ENCODE results near the gene PPP5C.

The PPP5C gene

DNA sequence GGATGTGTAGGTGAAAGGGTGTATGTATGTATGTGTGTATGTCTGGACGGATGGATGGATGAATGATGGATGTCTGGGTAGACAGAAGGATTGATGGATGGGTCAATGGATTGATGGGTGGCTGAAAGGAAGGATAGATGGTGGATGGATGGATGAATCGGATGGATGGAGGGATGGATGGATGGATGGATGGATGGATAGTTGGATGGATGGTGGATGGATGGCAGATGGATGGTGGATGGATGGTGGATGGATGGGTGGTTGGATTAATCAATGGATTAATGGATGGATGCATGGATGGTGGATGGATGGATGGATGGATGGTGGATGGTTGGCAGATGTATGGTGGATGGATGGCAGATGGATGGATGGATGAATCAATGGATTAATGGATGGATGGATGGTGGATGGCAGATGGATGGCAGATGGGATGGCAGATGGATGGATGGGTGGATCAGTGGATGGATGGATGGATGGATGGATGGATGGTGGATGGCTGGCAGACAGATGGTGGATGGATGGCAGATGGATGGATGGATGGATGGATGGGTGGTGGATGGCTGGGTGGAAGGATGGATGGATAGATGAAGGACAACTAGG, 16.5 kb upstream of the PPP5C start:
- no peak for DNase-seq (ENCODE audit: low spot score)

DNA sequence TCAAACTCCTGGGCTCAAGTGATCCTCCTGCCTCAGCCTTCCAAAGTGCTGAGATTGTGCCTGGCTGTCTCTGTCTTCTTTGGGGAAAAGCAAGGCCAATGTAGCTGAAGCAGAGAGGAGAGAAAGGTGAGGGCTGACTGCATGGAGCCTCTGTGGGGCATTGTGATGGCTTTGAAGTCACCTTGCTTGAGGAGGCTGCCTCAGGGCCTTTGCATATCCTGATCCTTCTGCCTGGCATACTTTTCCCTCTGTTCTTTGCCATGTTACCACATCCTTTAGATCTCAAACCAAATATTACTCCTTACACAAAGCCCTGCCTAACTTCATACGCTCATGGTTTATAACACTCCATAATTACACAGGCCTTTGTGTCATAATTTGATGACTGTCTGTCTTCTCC, 9.4 kb upstream of the PPP5C start:
- no peak for DNase-seq (ENCODE audit: low spot score)

DNA sequence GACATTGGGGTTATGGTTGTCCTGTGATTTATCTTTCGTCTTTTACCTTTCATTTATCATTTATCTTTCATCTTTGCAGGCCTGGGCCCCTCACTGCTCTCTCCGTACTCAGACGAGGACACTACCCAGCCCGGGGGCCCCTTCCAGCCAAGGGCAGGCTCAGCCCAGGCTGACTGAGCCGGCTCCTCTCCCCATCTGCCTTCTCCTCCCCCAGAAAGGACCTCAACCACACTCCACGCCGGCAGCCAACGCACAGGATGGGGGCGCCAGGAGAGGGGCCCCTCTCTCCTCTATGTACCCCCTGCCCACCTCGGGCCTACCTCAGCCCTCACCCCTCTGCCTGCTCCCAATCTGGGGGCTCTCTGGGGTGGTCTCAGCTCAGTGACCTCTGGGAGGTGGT, 7.4 kb upstream of the PPP5C start:
- DNase-seq (ENCODE audit: low spot score), result no peak

DNA sequence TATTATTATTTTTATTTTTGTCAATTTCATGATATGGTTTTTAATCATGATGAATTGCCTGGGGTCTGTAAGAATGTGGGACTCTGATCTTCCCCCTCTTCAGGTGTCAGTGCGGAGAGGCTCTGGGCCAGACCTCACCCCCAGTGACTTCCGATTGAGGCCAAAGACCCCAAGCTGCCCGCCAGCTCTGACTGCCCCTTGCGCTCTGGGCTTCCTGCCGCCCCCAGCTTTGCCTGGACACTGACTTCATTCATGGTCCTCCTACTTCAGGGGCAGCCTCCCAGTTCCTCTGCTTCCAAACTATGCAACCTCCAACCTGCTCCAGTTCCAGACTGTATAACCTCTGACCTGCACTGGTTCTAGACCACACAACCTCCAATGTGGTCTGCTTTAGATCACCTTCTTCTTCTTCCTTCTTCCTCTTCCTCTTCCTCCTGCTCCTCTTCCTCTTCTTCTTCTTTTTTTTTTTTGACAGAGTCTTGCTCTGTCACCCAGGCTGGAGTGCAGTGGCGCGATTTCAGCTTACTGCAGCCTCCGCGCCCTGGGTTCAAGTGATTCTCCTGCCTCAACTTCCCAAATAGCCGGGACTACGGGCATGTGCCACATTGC, 6.7 kb upstream of the PPP5C start:
- DNase-seq (ENCODE audit: low spot score), result no peak

DNA sequence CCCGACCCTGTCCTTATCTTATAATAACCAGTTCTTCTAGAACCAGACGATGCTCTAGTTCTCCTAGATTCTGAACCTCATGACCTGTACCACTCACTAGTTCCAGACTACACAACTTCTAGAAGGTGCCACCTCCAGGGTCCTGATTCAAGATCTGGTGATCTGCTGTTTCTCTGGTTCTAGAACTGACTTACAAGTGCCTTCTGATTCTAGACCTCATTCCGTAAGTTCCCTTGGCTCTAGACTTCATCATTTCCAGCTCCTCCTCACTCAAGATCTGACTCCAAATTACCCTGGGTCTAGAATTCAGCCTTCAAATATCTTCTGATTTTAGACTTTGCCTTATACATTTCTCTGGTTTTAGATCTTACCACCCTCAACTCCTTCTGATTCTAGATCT, 5.0 kb upstream of the PPP5C start:
- no peak for DNase-seq (ENCODE audit: low spot score)

DNA sequence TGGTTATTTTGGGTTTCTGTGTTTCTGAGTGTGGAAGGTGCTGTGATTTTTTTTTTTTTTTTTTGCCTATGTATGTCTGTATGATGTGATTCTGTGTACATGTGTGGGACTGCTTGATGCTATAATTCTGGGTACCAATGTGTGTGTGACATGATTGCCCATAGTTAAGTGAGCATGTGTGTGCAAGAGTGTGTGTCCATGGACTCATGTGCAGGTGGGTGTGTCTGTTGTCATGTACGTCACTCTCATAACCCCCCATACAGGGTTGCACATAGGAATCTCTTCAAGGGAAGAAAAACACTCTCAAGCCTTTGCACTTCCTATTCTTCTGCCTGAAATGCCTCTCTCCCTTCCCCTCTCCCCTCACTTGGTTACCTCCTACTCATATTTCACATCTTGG, 2.5 kb upstream of the PPP5C start:
- DNase-seq (ENCODE audit: low spot score), result no peak

DNA sequence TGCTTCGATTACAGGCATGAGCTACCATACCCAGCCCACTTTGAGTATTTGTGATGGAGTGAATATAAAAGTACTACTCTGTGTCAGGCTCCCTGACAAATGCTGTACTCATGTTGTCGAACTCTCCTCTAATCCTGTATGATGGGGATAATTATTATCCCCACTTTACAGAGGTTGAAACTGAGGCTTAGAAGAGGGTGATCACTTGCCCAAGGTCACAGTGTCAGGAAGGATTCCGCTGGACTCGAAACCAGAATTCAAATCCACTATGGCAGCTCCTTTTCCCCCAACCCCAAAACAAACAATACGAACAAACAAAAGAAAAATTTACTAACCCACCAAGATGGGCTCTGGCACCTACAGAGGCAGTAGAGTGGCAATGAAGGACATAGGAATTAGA, 1.7 kb upstream of the PPP5C start:
- DNase-seq (ENCODE audit: low spot score), result no peak

DNA sequence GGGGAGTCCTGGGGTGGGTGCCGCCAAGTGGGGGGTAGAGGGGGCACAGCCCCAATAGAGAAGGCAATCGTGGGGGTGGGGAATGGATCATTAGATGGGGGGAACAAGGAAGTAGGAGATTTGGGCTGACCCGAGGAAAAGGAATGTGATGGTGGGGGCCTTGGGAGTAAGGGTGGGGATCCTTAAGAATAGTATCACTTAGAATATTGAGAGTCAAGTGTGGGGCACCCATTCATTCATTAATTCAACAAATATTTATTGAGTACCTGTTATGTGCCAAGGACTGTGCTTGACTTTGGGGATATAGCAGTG, 641 bp downstream of the PPP5C start:
- DNase-seq (ENCODE audit: low spot score), result no peak

DNA sequence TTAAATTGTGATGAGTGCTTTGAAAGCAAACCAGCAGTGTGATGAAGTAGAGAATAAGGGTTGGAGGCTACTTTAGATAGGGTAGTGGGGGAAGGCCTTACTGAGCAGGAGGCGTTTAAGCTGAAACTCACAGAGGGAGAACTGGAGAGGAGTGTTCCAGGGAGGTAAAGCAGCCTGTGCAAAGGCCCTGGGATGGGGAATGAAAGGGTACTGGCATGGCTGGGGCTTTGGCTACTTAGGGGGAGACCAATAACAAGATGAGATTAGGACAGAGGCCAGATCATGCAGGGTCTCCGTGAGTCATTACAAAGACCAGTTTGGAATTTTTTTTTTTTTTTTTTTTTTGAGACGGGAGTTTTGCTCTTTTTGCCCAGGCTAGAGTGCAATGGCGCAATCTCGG, 1.1 kb downstream of the PPP5C start:
- no peak for DNase-seq (ENCODE audit: low spot score)

DNA sequence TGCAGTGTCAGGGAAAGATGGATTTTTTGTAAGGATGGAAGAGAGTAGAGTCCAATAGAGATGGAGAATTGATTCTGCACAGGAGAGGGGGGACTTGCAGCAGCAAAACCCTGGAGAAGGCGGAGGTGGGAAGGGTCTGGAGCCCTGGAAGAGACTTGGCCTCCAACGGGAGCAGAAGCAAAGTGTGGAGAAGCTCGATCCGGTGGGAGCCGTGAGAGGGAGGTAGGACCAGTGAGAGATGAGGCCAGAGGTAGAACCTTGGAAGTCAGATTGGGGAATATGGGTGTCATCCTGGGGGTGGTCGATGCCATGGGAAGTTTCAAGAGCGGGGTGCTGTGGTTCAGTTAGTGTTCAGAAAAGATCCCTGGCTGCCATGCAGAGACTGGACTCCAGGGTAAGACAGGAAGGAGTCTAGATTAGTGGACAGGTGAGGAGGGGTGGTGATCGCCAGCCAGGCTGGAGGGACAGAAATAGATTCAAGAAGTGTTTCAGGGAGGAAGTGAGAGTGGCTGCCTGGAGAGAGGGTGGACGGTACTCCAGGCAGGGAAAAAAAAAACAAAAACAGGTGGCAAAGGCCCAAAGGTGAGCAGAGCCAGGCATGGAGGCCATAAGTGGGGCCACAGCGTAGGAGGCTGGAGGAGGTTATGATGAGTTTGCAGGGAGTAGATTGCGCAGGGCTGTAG, 2.6 kb downstream of the PPP5C start:
- no peak for DNase-seq (ENCODE audit: low spot score)

DNA sequence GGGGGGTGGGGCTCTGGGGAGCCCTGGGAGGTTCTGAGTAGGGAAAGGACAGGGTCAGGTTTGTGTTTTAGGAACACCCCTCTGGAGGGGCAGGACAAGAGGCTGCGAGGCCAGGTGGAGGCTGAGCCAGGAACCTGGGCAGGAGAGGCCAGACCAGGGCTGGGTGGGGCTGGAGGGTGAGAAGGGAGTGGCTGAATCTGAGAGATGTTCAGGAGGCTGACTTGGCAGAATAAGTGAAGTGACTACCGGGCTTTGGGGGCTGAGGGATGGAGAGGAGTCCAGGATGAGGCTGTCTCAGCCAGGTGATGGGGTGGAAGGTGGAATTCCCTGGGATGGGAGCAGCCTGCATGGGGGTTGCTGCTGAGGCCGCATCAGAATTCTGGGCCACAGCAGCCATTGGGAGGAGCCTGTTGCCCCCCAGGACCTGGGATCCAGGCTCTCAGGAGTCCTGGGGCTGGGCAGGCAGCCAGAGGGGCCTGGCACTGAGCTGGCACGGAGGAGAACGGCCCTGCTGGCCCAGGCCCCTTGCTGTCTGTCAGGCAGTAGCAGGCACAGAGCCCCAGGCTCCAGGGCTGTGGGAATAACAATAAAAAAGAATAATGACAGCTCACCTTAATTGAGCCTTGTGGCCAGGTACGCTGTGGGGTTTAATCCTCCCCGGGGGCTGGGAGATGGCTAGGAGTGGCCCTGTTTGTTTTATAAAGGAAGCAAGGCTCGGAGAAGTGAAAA, 3.3 kb downstream of the PPP5C start:
- no peak for DNase-seq (ENCODE audit: low spot score)

DNA sequence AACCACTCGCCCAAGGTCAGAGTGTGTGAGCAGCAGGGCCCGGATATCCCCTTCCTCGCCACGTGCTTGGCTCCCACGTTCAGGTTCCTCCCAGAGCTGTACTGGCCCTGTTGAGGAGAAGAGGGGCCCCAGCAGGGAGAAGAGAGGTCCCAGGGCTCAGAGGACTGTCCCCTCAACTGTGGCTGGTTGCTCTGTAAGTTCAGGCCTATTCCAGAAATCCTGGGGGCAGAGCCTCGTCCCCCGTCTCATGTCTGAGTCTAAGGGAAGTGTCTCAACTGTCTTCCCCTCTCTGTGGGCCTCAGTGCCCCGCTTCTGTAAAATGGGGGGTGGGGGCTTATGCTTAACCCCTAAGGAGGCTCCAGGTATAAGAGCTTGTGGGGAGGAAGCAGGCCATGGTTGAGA, 3.9 kb downstream of the PPP5C start:
- no peak for DNase-seq (ENCODE audit: low spot score)

DNA sequence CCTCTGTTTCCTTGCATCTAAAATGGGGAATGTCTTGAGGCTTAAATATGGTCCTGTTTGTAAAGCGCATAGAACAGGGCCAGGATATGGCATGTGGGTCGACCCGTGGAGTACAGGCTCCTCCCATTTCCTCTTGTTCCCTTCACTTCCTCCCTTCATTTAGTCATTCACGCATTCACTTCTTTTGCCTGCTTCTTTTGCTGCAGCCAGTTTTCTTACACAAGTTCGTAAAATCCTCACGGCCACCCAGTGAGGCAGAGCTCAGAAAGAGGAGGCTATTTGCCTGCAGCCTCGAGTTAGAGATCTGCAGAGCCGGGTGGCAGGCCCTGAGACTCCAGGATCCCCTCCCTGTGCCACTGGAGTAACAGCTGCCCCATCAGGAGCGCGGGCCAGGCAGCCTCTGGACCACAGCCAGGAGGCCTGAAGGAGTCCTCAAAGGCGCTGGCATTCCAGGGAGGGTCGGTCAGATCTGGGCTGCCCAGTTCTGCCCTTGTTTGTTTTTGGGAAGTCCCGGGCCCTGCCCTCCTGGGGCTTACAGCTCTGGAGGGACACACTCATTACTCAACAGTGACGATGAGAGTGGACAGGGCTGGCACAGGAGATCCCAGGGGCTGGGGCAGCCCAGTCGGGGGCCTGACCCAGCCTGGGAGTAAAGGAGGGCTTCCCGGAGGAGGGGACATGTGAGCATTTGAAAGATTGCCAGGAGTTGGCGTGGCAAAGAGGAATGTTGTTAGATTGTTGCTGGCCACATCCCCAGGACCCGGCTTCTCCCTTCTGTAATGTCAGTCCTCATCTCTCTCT, 4.6 kb downstream of the PPP5C start:
- no peak for DNase-seq (ENCODE audit: low spot score)

DNA sequence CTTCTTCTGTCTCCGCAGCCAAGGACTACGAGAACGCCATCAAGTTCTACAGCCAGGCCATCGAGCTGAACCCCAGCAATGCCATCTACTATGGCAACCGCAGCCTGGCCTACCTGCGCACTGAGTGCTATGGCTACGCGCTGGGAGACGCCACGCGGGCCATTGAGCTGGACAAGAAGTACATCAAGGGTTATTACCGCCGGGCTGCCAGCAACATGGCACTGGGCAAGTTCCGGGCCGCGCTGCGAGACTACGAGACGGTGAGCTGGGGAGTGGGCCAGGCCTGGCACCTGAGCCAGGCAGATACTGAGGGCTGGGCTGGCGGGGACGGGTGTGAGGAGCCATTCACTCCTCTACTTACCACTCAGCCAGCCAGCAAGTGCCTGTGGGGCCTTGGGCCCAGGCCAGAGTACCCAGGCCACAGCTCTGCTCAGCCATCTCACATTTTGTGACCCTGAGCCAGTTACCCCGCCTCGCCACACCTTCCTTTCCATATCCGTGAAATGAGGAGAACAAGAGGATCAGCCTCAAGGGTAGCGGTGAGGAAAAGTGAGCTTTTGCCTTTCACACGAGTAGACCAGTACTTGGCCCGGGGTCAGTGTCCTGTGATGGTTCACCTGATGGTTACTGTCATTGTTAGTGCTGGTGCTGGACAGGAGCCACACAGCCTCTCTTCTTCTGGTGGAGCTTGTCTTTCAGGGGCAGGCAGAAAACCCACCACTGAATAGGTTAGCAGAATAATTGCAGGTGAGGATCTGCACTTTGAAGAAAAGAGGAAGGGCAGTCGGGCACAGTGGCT, 7.0 kb downstream of the PPP5C start:
- no peak for DNase-seq (ENCODE audit: low spot score)

DNA sequence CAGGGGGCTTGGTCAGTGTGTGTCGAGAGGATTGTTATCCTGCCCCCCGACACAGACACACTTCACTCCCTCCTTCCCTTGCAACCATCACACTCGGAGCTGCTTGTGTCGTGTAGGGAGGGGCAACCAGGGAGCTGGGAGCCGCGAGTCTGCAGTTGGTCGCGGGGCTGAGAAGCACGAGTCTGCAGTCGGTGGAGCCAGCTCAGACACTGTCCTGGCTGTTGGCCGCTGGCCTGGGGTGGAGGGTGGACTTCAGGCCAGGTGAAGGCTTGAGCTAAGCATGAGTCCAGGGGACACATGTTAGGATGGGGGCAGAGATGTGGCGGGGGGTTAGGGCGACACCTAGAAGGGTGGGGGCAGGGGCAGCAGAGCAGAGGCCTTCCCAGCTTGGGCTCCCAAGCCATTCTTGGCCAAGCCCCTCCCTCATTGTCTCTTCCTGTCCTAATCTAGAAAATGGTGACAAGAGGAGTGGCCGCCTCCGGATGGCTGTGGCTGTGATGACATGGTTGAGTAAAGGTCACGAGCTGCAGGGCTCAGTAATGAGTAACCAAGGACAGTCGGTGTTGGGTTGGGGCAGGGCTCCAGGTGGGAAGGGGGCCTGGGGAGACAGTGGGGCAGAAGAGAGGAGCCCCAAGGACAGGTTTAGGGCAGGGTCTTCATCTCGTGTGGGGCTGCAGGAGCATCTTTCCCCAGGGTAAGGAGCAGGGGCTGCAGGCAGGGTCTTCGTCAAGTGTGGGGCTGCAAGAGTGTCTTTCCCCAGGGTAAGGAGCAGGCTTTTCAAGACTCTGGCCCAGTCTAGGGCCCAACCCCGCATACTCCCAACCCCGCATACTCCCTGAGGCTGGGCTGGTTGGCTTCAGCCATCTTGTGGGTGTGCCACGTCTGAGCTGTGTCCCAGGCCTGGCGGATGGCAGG, 8.6 kb downstream of the PPP5C start:
- no peak for DNase-seq (ENCODE audit: low spot score)

DNA sequence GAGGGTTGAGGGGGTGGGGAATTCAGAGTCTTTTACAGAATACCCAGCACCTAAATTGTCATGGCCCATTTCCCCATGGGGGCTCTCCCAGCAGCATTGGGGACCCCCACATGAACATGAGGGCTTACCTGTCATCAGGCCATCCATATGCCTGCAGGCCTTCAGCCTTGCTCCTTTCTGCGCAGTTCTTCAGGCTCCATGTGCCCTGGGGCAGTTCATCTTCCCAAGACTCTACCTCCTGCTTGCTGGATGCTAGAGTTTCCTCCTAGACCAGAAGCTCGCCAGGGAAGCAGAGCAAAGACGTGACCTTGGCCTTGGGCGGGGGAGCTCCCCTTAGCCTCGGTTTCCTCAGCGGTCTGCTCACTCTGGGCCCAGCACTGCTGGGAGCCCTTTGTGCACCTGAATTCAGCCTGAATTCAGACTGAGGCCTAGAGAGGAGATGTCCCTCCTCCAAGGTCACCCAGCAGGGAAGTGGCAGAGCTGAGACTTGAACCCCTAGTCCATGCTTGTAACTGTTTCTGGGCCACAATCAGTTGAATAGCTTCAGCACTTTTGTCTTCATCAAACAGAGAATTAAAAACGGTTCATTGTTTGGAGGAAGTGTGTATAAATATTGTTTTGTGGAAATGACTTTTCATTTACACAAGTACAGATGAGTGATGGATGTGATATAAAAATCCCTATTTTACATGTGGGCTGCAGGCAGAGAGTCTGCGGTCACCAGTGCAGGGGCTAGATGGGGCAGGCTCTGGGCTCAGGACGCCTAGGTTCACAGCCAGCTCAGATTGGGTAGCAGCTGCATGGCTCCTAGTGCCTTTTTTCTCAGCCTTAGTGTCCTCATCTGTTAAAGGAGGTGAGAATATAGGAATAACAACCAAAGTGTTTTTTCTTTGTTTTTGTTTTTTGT, 9.5 kb downstream of the PPP5C start:
- DNase-seq (ENCODE audit: low spot score), result no peak

DNA sequence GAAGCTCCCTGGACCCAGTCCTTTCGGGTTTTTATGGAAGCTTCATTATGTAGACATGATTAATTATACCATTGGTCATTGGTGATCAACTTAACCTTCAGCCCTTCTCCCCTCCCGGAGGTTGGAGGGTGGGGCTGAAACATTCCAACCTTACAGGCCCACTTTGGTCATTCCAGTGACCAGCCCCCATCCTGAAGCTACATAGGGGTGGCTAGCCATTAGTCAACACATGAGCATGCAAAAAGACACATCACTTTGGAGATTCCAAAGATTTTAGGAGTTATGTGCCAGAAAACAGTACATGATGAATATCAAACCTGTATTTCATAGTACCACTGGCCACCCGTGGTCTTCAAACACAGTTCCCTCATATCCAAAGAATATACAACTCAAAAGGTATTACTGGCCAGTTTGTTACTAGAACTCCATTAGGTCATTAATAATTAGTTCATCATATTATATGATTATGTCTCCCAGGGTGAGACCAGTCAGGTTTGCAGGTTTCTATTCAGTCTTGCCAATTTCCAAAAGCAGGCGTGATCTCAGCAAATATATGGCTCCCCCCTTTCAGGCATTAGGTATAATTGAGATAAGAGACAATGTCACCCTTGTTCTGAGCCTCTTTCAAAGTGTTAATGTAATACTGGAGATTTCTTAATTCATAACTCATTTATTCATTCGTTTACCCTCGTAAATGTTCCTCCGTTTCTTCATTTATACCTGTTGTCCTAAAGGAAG, 11.1 kb downstream of the PPP5C start:
- no peak for DNase-seq (ENCODE audit: low spot score)

DNA sequence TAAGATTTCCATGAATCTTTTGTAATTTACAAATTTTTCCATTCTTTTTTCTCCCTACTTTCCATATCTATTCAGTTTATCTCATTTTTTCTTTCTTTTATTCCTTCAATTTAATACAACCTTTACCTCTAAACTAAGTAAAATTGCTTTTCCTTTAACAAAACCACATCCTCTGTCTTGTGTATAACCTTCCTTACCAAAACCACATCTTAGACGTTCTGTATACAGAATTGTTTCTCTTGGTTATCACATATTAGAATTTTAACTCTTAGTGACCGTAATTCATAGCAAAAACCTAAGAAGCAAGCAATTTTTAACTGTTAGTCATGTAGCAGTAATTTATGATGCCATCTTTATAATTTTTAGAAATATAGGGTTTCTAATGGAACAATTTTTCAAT, 15.0 kb downstream of the PPP5C start:
- no peak for DNase-seq (ENCODE audit: low spot score)

DNA sequence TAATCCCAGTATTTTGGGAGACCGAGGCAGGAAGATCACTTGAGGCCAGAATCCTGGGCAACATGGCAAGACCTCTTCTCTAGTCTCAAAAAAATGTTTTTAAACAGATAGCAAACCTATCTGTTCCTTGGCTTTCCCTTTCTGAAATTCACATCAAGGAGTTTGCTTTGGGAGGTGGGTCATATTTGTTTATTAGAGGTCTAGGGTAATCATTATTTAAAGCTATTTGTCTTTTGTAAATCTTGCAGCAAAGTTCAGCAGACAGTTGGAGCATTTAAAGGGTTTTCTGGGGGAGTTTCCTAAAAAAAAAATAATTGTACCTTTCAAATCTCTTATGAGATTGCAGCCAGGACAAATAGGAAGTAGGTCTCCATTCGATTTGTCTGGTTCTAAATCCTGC, 17.5 kb downstream of the PPP5C start:
- no peak for DNase-seq (ENCODE audit: low spot score)
